Fibroblast of mammary gland (primary cell): ENCODE results near the gene RAPGEF4.
"Not testable (repeated sequence)": the region's sequence is repeated elsewhere in the genome, so short reads cannot be mapped to it uniquely, and the experiment has no call there.

ENCODE experiments used
- DNase-seq: peaks from one replicate; pipeline ENCODE4 v3.0.0-alpha.2; 2010; ENCODE audit warnings: low read depth
- H3K4me3 ChIP-seq: 2 replicates; pipeline ENCODE4 v1.5.1; 2011; ENCODE audit warnings: low read depth, mild to moderate bottlenecking, low read length, moderate library complexity; ENCODE audit not compliant: control insufficient read depth
- CTCF ChIP-seq: conservative IDR thresholded peaks from 2 replicates; pipeline ENCODE4 v1.5.1; 2011; ENCODE audit warnings: low read depth, low read length, inconsistent platforms; ENCODE audit not compliant: control insufficient read depth, insufficient read depth

RAPGEF4 gene

GRCh38 chr2:172740856-172741255, 5.2 kb downstream of the RAPGEF4 start:
- no peak overlapping the region for H3K4me3 ChIP-seq
- TF ChIP-seq CTCF, result no peak
- DNase-seq, result no peak

GRCh38 chr2:172742931-172743540, 7.4 kb downstream of the RAPGEF4 start:
- no peak overlapping the region for H3K4me3 ChIP-seq
- DNase-seq, result no peak
- no peak for TF ChIP-seq CTCF

GRCh38 chr2:172743898-172744297, 8.3 kb downstream of the RAPGEF4 start:
- H3K4me3 ChIP-seq, result no peak overlapping the region
- DNase-seq, result no peak
- TF ChIP-seq CTCF, result no peak

- DNase-seq, result peak; percentile 22
- no peak overlapping the region for H3K4me3 ChIP-seq
- TF ChIP-seq CTCF, result no peak
These were observed 10.0 kb downstream of the RAPGEF4 start for GRCh38 chr2:172745636-172746035.

- H3K4me3 ChIP-seq, DNase-seq: not testable (repeated sequence)
These were observed 12.9 kb downstream of the RAPGEF4 start for GRCh38 chr2:172748543-172748942.

- TF ChIP-seq CTCF, result no peak
- no peak overlapping the region for H3K4me3 ChIP-seq
- DNase-seq, result no peak
These were observed 13.7 kb downstream of the RAPGEF4 start for GRCh38 chr2:172749388-172749787.

- no peak for TF ChIP-seq CTCF
- DNase-seq, result no peak
- H3K4me3 ChIP-seq, result no peak overlapping the region
These were observed 15.9 kb downstream of the RAPGEF4 start for GRCh38 chr2:172751564-172751963.

GRCh38 chr2:172753610-172754009, 18.0 kb downstream of the RAPGEF4 start:
- TF ChIP-seq CTCF, result no peak
- DNase-seq, result no peak
- H3K4me3 ChIP-seq, result no peak overlapping the region
